GM23248 (cell line): ENCODE data around the gene PEX5L.

Source experiments
- EZH2 ChIP-seq: fragments of 200-600 bp; sonication (generic); IDR thresholded peaks from 2 replicates; pipeline ENCODE4 v1.6.1; 2018; ENCODE audit warnings: antibody characterized with exemption, mild to moderate bottlenecking; ENCODE audit not compliant: insufficient read depth, poor library complexity, severe bottlenecking
- EZH2phosphoT487 ChIP-seq: fragments of 200-600 bp; sonication (generic); IDR thresholded peaks from 2 replicates; pipeline ENCODE4 v1.6.1; 2018; ENCODE audit warnings: antibody characterized with exemption, moderate library complexity, mild to moderate bottlenecking, low read depth; ENCODE audit not compliant: insufficient read depth

- TF ChIP-seq EZH2 (no peak), EZH2phosphoT487 (no peak)
These were observed 82.5 kb downstream of the PEX5L start for GRCh38 chr3:179953993-179954870.
